GM12801 (cell line): ENCODE data around the gene ICAM4.

Source experiments
- CTCF ChIP-seq: IDR thresholded peaks from one replicate; pipeline ENCODE4 v1.5.1; 2011; ENCODE audit warnings: control low read depth; ENCODE audit not compliant: insufficient read length; ENCODE audit errors: extremely low read depth

ICAM4 gene

GRCh38 chr19:10283301-10284064 lies 3.3 kb upstream of the ICAM4 start:
- no peak for TF ChIP-seq CTCF

- no peak for TF ChIP-seq CTCF
These were observed 2.4 kb upstream of the ICAM4 start for GRCh38 chr19:10284065-10284959.

- no peak for TF ChIP-seq CTCF
These were observed 1.8 kb upstream of the ICAM4 start for GRCh38 chr19:10284960-10285278.

GRCh38 chr19:10285393-10285792 lies 1.4 kb upstream of the ICAM4 start:
- no peak for TF ChIP-seq CTCF

- TF ChIP-seq CTCF: no peak
These were observed 2.0 kb downstream of the ICAM4 start for GRCh38 chr19:10288662-10289166.

GRCh38 chr19:10289167-10289835 lies 2.5 kb downstream of the ICAM4 start:
- no peak for TF ChIP-seq CTCF

GRCh38 chr19:10289836-10290356 lies 3.1 kb downstream of the ICAM4 start, which contains the start of gene ICAM5:
TSS of gene ICAM5 (plus strand) at chr19:10289952. CDS start at chr19:10290044, 92 bp downstream.
- TF ChIP-seq CTCF: no peak
